Common myeloid progenitor, CD34-positive (primary cell): ENCODE measurements around the gene S100B.
A peak's percentile ranks its signal among the peaks of the same experiment; 100 is the strongest.

Experiments used
- CTCF ChIA-PET: fragments of 350-600 bp; sonication (Branson Sonifier 250); formaldehyde crosslinking; loops from one replicate; lab custom pipeline; 2021; ENCODE audit warnings: antibody characterized with exemption; lab: Charles Lee
- POLR2A ChIA-PET: fragments of 350-600 bp; sonication (Branson Sonifier 250); formaldehyde crosslinking; loops from one replicate; lab custom pipeline; 2021; ENCODE audit warnings: antibody characterized with exemption; lab: Charles Lee
- DNase-seq, 3 donors: peaks; one replicate each; pipeline versions ENCODE4 v3.0.0 to v3.0.0-alpha.2; 2013
- H3K27ac ChIP-seq, 2 experiments: 1 replicate in 1 of 2; 2 replicates in 1 of 2; pipeline ENCODE4 v1.7.0; 2013; ENCODE audit warnings: inconsistent platforms in 2 of 2, low read length in 2 of 2, mild to moderate bottlenecking in 2 of 2, low read depth in 1 of 2, moderate library complexity in 1 of 2; ENCODE audit not compliant: severe bottlenecking in 2 of 2, insufficient read depth in 1 of 2, poor library complexity in 1 of 2
- H3K27me3 ChIP-seq, 5 experiments: replicated peaks in 2 of 5; 1 replicate in 3 of 5; 2 replicates in 2 of 5; pipeline versions ENCODE4 v1.6.1 to v1.7.0; 2013; ENCODE audit warnings: low read length in 4 of 5, mild to moderate bottlenecking in 2 of 5, moderate library complexity in 2 of 5, inconsistent platforms in 1 of 5; ENCODE audit not compliant: insufficient read depth in 5 of 5, control insufficient read depth in 4 of 5
- H3K36me3 ChIP-seq, 4 experiments: 1 replicate in 2 of 4; 2 replicates in 2 of 4; pipeline versions ENCODE4 v1.6.1 to v1.7.0; 2013; ENCODE audit warnings: low read length in 3 of 4, control low read depth in 1 of 4, mild to moderate bottlenecking in 1 of 4; ENCODE audit not compliant: control insufficient read depth in 4 of 4, insufficient read depth in 4 of 4
- H3K4me1 ChIP-seq, 4 experiments: 1 replicate in 3 of 4; 2 replicates in 1 of 4; pipeline versions ENCODE4 v1.6.1 to v1.7.1; 2013; ENCODE audit warnings: low read length in 3 of 4, mild to moderate bottlenecking in 3 of 4, control low read depth in 1 of 4, inconsistent platforms in 1 of 4, moderate library complexity in 1 of 4; ENCODE audit not compliant: control insufficient read depth in 4 of 4, insufficient read depth in 4 of 4; ENCODE audit errors: control extremely low read depth in 1 of 4
- H3K4me3 ChIP-seq, 7 experiments: 1 replicate in 4 of 7; 2 replicates in 3 of 7; pipeline versions ENCODE4 v1.5.1 to v1.7.0; 2013; ENCODE audit warnings: mild to moderate bottlenecking in 7 of 7, low read length in 6 of 7, moderate library complexity in 6 of 7, inconsistent platforms in 2 of 7, low read depth in 2 of 7, control low read depth in 1 of 7; ENCODE audit not compliant: insufficient read depth in 4 of 7, control insufficient read depth in 1 of 7; ENCODE audit errors: extremely low read depth in 1 of 7
- H3K9me3 ChIP-seq, 5 experiments: 1 replicate in 4 of 5; 2 replicates in 1 of 5; pipeline versions ENCODE4 v1.6.1 to v1.7.1; 2013; ENCODE audit warnings: low read length in 4 of 5, mild to moderate bottlenecking in 2 of 5, inconsistent platforms in 1 of 5, low read depth in 1 of 5, moderate library complexity in 1 of 5; ENCODE audit not compliant: control insufficient read depth in 4 of 5, insufficient read depth in 2 of 5; ENCODE audit errors: control extremely low read depth in 1 of 5
- WGBS: methylation state at CpG from one replicate; pipeline ENCODE4 v1.1.5; 2013; ENCODE audit not compliant: insufficient coverage; 5-methylcytosine and 5-hydroxymethylcytosine counted together

S100B gene

DNA sequence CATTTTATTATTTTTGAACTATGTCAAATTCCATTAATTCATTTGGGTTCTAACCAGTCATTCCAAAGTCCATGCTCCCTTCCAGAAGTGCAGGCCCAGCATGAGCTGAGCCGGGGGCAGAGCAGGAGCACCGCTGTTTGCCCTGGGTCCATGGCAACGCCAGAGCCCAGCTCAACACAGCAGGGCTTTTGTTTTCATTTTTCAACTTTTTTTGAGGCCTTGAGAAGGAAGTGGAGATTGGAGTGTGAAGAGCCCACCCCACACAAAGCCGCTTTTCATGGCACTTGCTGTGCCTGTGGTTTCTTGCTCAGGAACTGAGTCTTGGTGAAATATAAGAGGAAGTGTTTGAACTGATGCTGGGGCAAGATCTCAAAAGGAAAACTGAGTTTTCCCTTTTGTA lies 17.3 kb upstream of the S100B start:
- DNase-seq: peak; percentile 93 to 98 (median 97)
- Histone ChIP-seq H3K4me3 (peak overlapping the region in 2 of 7 experiments; percentile 37 to 60), H3K27ac (peak overlapping the region; percentile 90 to 96), H3K4me1 (peaks cover 3 to 48% (median 31%) of the 10 kb centered on the region in 4 experiments), H3K36me3 (no peaks in the 10 kb centered on the region), H3K9me3 (peaks cover 0 to 22% (median 10%) of the 10 kb centered on the region in 5 experiments), H3K27me3 (no peaks in the 10 kb centered on the region)
- ChIA-PET CTCF (interaction anchor here (1.5 to 3.0 kb wide), 3 partner anchors 10 to 16 kb away, joined by 6 to 25 read pairs (median 6); partner anchors contain the start of gene PRMT2), POLR2A (interaction anchor here (1.2 to 2.0 kb wide), 2 partner anchors 13 to 16 kb away, joined by 5 to 11 read pairs; partner anchors contain the start of gene PRMT2)
- 0% methylated on average over 3 of the region's 4 CpGs for WGBS

- Histone ChIP-seq H3K36me3 (no peaks in the 10 kb centered on the region), H3K4me1 (peaks cover 3 to 44% (median 31%) of the 10 kb centered on the region in 4 experiments), H3K9me3 (peaks cover 0 to 19% (median 9%) of the 10 kb centered on the region in 5 experiments), H3K27ac (peak overlapping the region; percentile 90 to 96), H3K4me3 (peak overlapping the region in 1 of 7 experiments; percentile 31), H3K27me3 (no peaks in the 10 kb centered on the region)
- ChIA-PET CTCF (interaction anchor here (1.1 to 3.0 kb wide), 4 partner anchors 10 to 15 kb away, joined by 4 to 25 read pairs (median 6); partner anchors contain the start of gene PRMT2), POLR2A (interaction anchor here (1.2 to 2.0 kb wide), 2 partner anchors 14 to 15 kb away, joined by 5 to 11 read pairs; partner anchors contain the start of gene PRMT2)
- DNase-seq: peak in 2 of 3 donors; percentile 37 to 56
- 93% methylated on average over 4 of the region's 9 CpGs for WGBS
Observed at GRCh38 chr21:46621457-46622182, 16.7 kb upstream of the S100B start.

GRCh38 chr21:46620846-46621245 lies 16.0 kb upstream of the S100B start:
- DNase-seq: no peak
- H3K27me3 ChIP-seq: no peaks in the 10 kb centered on the region
- H3K4me1 ChIP-seq: peaks cover 3 to 44% (median 31%) of the 10 kb centered on the region in 4 experiments
- peak overlapping the region in 1 of 2 experiments; percentile 96 for H3K27ac ChIP-seq
- no peak overlapping the region for H3K4me3 ChIP-seq
- WGBS: 100% methylated on average over 5 of the region's 7 CpGs
- H3K36me3 ChIP-seq: no peaks in the 10 kb centered on the region
- H3K9me3 ChIP-seq: peaks cover 0 to 11% (median 6%) of the 10 kb centered on the region in 5 experiments
- POLR2A ChIA-PET: no interaction called here
- CTCF ChIA-PET: interaction anchor here (1.1 to 3.0 kb wide), 4 partner anchors 9 to 15 kb away, joined by 4 to 25 read pairs (median 6); partner anchors contain the start of gene PRMT2

GRCh38 chr21:46619846-46620245 lies 15.0 kb upstream of the S100B start:
- no peak overlapping the region for H3K4me3 ChIP-seq
- DNase-seq: no peak
- ChIA-PET CTCF (interaction anchor here (3.0 kb wide), 1 partner anchor 16 kb away, joined by 25 read pairs; the partner anchor contains the start of gene PRMT2), POLR2A (interaction anchor here (0.8 kb wide), 1 partner anchor 11 kb away, joined by 3 read pairs; no protein-coding TSS in a partner anchor)
- H3K27me3 ChIP-seq: no peaks in the 10 kb centered on the region
- WGBS: 100% methylated on average over 2 of the region's 2 CpGs
- H3K27ac ChIP-seq: no peak overlapping the region
- H3K4me1 ChIP-seq: peaks cover 3 to 44% (median 31%) of the 10 kb centered on the region in 4 experiments
- peaks cover 0 to 4% (median 0%) of the 10 kb centered on the region in 5 experiments for H3K9me3 ChIP-seq
- no peaks in the 10 kb centered on the region for H3K36me3 ChIP-seq

DNA sequence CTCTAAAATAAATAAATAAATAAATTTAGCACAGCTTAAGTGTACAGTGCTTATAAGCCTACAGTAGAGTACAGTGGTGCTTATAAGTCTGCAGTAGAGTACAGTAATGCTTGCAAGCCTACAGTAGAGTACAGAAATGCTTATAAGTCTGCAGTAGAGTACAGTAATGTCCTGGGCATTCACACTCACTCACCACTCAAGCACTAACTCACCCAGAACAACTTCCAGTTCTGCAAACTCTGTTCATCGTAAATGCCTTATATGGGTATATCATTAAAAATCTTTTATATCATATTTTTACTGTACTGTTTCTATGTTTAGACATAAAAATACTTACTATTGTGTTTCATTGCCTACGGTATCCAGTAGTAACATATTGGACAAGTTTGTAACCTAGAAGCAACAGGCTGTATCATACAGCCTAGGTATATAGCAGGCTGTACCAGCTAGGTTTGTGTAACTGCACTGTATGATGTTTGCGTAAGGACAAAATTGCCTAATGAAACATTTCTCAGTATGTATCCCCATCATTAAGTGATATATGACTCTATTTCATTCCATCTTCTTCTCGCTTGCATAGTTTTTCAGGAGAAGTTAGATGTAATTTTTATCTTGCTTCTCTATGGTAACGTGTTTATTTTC lies 14.0 kb upstream of the S100B start:
- ChIA-PET CTCF (interaction anchor here (1.1 to 2.1 kb wide), 2 partner anchors 9 to 15 kb away, joined by 3 to 7 read pairs; no protein-coding TSS in a partner anchor), POLR2A (interaction anchor here (0.8 kb wide), 1 partner anchor 10 kb away, joined by 3 read pairs; no protein-coding TSS in a partner anchor)
- H3K4me1 ChIP-seq: peaks cover 3 to 37% (median 28%) of the 10 kb centered on the region in 4 experiments
- no peak overlapping the region for H3K27ac ChIP-seq
- no CpG with 5 or more reads among the region's 5 CpGs for WGBS
- H3K27me3 ChIP-seq: no peaks in the 10 kb centered on the region
- DNase-seq: no peak
- no peak overlapping the region for H3K4me3 ChIP-seq
- H3K9me3 ChIP-seq: peaks cover 0 to 4% (median 0%) of the 10 kb centered on the region in 5 experiments
- H3K36me3 ChIP-seq: no peaks in the 10 kb centered on the region

GRCh38 chr21:46617267-46618051 lies 12.6 kb upstream of the S100B start:
- H3K27ac ChIP-seq: no peak overlapping the region
- peaks cover 0 to 25% (median 20%) of the 10 kb centered on the region in 4 experiments for H3K4me1 ChIP-seq
- peaks cover 0 to 6% (median 0%) of the 10 kb centered on the region in 5 experiments for H3K9me3 ChIP-seq
- ChIA-PET CTCF (interaction anchor here (2.1 kb wide), 1 partner anchor 11 kb away, joined by 7 read pairs; no protein-coding TSS in a partner anchor), POLR2A (no interaction called here)
- no peaks in the 10 kb centered on the region for H3K36me3 ChIP-seq
- H3K4me3 ChIP-seq: no peak overlapping the region
- 77% methylated on average over 3 of the region's 6 CpGs for WGBS
- H3K27me3 ChIP-seq: no peaks in the 10 kb centered on the region
- peak in 1 of 3 donors; percentile 47 for DNase-seq
